ENCODE results near the gene ATF6. TPM values are rescaled to one million over a fixed set of nuclear protein-coding genes. Genes with fewer than 3 reads are reported as not detected.

ATF6 gene
- total and polyA plus RNA-seq, 2 of the 4 experiments (the other 2 are of a cell fraction), result 12.2 to 17.6 TPM

GRCh38 chr1:161989108-161989507, 223.0 kb downstream of the ATF6 start:
- Histone ChIP-seq H3K36me3 (ENCODE audit: control insufficient read depth, insufficient read depth, low read length) (no peaks in the 10 kb centered on the region), H2BK120ac (ENCODE audit: low read depth, low read length) (no peak overlapping the region), H3K27ac (ENCODE audit: insufficient read depth, low read length) (no peak overlapping the region), H2AK9ac (replicated peaks; ENCODE audit: low read depth, low read length, poor library complexity) (no peak overlapping the region), H3K79me1 (ENCODE audit: low read depth in 1 of 2, low read length in 2 of 2) (no peaks in the 10 kb centered on the region), H2BK20ac (ENCODE audit: low read depth, low read length) (no peak overlapping the region), H3K56ac (ENCODE audit: extremely low read depth, insufficient read depth, low read length) (no peak overlapping the region), H3K9me3 (ENCODE audit: control insufficient read depth, insufficient read depth, low read length) (peaks cover 12% of the 10 kb centered on the region), H3K4me1 (ENCODE audit: control insufficient read depth, insufficient read depth, low read length) (no peaks in the 10 kb centered on the region), H4K5ac (ENCODE audit: low read depth, low read length) (no peak overlapping the region), H2AFZ (replicated peaks; ENCODE audit: low read length, poor library complexity) (no peak overlapping the region), H3K14ac (replicated peaks; ENCODE audit: low read depth, low read length) (no peak overlapping the region), H3K4me2 (ENCODE audit: low read depth, low read length) (no peak overlapping the region), H3K4ac (ENCODE audit: low read depth, low read length) (no peak overlapping the region), H2BK5ac (ENCODE audit: low read depth, low read length, poor library complexity, severe bottlenecking) (no peak overlapping the region), H3K18ac (ENCODE audit: low read depth, low read length) (no peak overlapping the region), H3K9me1 (ENCODE audit: insufficient read depth, low read length) (peaks cover 4% of the 10 kb centered on the region; the same call in 1 of the 2 replicates), H3K27me3 (ENCODE audit: control insufficient read depth, insufficient read depth, low read length) (peaks cover 4% of the 10 kb centered on the region; the same call in 1 of the 2 replicates), H4K20me1 (ENCODE audit: insufficient read depth, low read length) (no peaks in the 10 kb centered on the region), H2BK15ac (ENCODE audit: low read depth, low read length) (no peak overlapping the region), H3K4me3 (ENCODE audit: insufficient read depth, low read depth, low read length) (no peak overlapping the region), H4K91ac (ENCODE audit: insufficient read depth, low read depth, low read length) (no peak overlapping the region), H3K23ac (ENCODE audit: low read depth, low read length) (no peak overlapping the region), H3K9ac (ENCODE audit: low read depth, low read length) (no peak overlapping the region), H2AK5ac (ENCODE audit: low read depth, low read length) (no peak overlapping the region), H4K8ac (ENCODE audit: low read depth in 2 of 2, low read length in 2 of 2) (no peak overlapping the region)
- BruUV-seq (replicated peaks), result no TSS peak
- POLR2A ChIA-PET (ENCODE audit: unreplicated experiment), result no interaction called here
- intact Hi-C loops (cut with micrococcal nuclease), result no loop called here
- DNase-seq, result peak; percentile 11
- no peak for TF ChIP-seq CHD1 (IDR thresholded peaks at IDR 0.05; ENCODE audit: low read depth, low read length)
- no peak for TF ChIP-seq ELK1 (IDR thresholded peaks at IDR 0.05; ENCODE audit: borderline replicate concordance, low read depth, low read length)
- TF ChIP-seq CTCF (conservative IDR thresholded peaks at IDR 0.05; ENCODE audit: low read depth, low read length), result no peak
- TF ChIP-seq RFX5 (IDR thresholded peaks at IDR 0.05; ENCODE audit: low read depth, low read length), result no peak
- no peak for TF ChIP-seq FOS (IDR thresholded peaks at IDR 0.05; ENCODE audit: low read depth, low read length)
- TF ChIP-seq MAFK (IDR thresholded peaks at IDR 0.05; ENCODE audit: low read depth, low read length), result no peak
- no peak for TF ChIP-seq RCOR1 (IDR thresholded peaks at IDR 0.05; ENCODE audit: insufficient replicate concordance, low read length)
- TF ChIP-seq MAZ (IDR thresholded peaks at IDR 0.05; ENCODE audit: borderline replicate concordance, low read depth, low read length), result no peak
- TF ChIP-seq RAD21 (IDR thresholded peaks at IDR 0.05; ENCODE audit: low read length), result no peak
- no peak for TF ChIP-seq MXI1 (IDR thresholded peaks at IDR 0.05; ENCODE audit: borderline replicate concordance, low read depth, low read length)
- no peak for TF ChIP-seq CEBPB (IDR thresholded peaks at IDR 0.05; ENCODE audit: low read depth, low read length)
- no peak for TF ChIP-seq POLR2A (IDR thresholded peaks at IDR 0.05; ENCODE audit: low read depth, low read length)
- no peak for TF ChIP-seq NFE2L2 (IDR thresholded peaks at IDR 0.05; ENCODE audit: low read depth, low read length)
- no peak for TF ChIP-seq USF2 (IDR thresholded peaks at IDR 0.05; ENCODE audit: low read depth, low read length)
- no peak for TF ChIP-seq SMC3 (IDR thresholded peaks at IDR 0.05; ENCODE audit: low read depth, low read length)
- no peak for TF ChIP-seq BHLHE40 (IDR thresholded peaks at IDR 0.05; ENCODE audit: low read depth, low read length)
- in situ Hi-C loops (cut with MboI; ENCODE audit: low sequenced_read_pairs), result no loop called here
- dilution Hi-C loops (cut with HindIII; ENCODE audit: low sequenced_read_pairs, unreplicated experiment), result no loop called here
- CTCF ChIA-PET, result no interaction called here
- no peak for ATAC-seq (ENCODE audit: low read depth)
